Breast epithelium (tissue), 3 donors: ENCODE results near the gene KRT79.

Experiments
- POLR2AphosphoS5 ChIP-seq, 3 donors: sonication (generic); formaldehyde crosslinking; IDR thresholded peaks; one replicate each; pipeline ENCODE4 v1.6.1; 2017; ENCODE audit warnings: antibody characterized with exemption in 3 of 3
- TF ChIP-seq, protein P1 (sequence below), 3 donors: fragments of 450-650 bp; IDR thresholded peaks; one replicate each; pipeline ENCODE4 v1.5.1; 2016 to 2017; ENCODE audit warnings: antibody characterized with exemption in 3 of 3, mild to moderate bottlenecking in 3 of 3, moderate library complexity in 3 of 3

DNA sequence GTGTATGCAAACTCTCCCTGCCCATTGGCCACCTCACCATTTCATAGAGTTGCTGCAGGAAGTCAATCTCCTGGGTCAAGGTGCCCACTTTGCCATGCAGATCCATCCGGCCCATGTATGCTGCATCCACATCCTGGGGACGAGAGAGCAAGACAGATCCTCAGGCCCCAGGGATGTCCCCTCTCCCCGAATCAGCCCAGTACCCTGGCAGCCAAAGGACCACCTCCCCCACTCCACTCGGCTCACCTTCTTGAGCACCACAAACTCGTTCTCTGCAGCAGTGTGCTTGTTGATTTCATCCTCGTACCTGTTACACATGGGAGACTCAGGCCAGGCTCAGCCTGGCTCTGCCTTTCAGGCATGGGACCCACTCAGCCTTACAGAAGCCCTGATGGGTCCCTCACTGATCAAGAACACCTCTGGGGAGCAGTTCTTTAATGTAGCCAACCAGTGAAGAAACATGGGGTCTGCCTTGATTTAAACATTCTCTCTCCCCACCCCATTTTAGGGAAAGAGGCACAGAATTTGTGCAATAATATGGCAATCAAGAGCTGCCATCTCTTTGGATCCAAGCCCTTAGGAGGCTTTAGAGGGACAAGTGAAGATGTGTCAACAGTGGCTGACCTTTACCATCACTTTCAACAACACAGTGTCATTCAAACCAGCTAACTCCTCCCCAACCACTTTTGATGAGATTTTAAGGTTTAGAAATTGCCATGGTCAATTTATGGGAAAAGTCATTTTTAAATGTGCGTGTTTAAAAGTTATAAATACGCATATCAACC is 3.9 kb downstream of the KRT79 start:
- TF ChIP-seq, protein P1, sequence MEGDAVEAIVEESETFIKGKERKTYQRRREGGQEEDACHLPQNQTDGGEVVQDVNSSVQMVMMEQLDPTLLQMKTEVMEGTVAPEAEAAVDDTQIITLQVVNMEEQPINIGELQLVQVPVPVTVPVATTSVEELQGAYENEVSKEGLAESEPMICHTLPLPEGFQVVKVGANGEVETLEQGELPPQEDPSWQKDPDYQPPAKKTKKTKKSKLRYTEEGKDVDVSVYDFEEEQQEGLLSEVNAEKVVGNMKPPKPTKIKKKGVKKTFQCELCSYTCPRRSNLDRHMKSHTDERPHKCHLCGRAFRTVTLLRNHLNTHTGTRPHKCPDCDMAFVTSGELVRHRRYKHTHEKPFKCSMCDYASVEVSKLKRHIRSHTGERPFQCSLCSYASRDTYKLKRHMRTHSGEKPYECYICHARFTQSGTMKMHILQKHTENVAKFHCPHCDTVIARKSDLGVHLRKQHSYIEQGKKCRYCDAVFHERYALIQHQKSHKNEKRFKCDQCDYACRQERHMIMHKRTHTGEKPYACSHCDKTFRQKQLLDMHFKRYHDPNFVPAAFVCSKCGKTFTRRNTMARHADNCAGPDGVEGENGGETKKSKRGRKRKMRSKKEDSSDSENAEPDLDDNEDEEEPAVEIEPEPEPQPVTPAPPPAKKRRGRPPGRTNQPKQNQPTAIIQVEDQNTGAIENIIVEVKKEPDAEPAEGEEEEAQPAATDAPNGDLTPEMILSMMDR (IDR thresholded peaks at IDR 0.05), result no peak
- no peak for TF ChIP-seq POLR2AphosphoS5 (IDR thresholded peaks at IDR 0.05)
